Gastroesophageal sphincter (tissue), 3 donors: Measurements from ENCODE around the gene ADD3.

Experiments
- POLR2A ChIP-seq, 2 donors: fragments of 450-650 bp; IDR thresholded peaks; one replicate each; pipeline ENCODE4 v1.6.1; 2017; ENCODE audit warnings: antibody characterized with exemption in 2 of 2, mild to moderate bottlenecking in 2 of 2, moderate library complexity in 1 of 2
- POLR2AphosphoS5 ChIP-seq: sonication (generic); formaldehyde crosslinking; IDR thresholded peaks from one replicate; pipeline ENCODE4 v1.6.1; 2017; ENCODE audit warnings: antibody characterized with exemption
- TF ChIP-seq, protein P1 (sequence below), 4 experiments: fragments of 200-600 bp in 2 of 4; fragments of 450-650 bp in 2 of 4; sonication (generic) in 1 of 4; IDR thresholded peaks; one replicate each; pipeline ENCODE4 v1.5.1; 2017 to 2019; ENCODE audit warnings: antibody characterized with exemption in 4 of 4, mild to moderate bottlenecking in 2 of 4, moderate library complexity in 2 of 4

DNA sequence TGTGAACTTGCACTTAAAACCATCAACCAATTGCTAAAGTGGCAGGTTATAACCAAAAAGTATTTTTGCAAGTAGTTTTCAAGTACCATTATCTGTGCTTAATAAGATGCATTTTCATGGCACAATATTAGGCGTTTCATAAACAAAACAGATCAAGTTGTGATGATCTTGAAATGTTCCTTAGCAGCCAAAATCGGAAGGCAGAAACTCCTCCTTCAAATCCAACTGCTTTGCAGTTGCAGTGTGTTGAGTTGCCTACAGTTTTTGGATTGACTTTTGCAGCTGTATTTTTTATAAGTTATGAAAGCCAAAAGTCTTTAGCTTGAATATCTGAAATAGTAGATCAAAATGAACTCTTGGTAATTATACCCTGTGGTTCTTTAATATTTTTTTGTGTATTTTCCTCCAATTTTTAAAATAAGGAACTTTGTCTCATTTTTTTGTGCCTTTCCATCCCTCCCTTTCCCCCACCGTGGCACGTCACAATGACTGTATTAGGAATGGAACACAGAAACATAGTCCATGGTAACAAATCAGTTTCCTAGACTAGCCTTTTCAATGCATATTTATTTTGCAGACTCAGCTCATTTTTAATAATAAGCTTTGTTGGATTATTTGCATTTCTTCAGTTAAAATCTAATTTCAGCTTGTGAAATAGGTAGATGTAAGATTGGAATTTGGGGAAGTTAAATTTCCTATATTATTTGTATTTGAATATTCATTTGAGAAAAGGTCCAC lies 80.8 kb downstream of the ADD3 start:
- TF ChIP-seq, protein P1, sequence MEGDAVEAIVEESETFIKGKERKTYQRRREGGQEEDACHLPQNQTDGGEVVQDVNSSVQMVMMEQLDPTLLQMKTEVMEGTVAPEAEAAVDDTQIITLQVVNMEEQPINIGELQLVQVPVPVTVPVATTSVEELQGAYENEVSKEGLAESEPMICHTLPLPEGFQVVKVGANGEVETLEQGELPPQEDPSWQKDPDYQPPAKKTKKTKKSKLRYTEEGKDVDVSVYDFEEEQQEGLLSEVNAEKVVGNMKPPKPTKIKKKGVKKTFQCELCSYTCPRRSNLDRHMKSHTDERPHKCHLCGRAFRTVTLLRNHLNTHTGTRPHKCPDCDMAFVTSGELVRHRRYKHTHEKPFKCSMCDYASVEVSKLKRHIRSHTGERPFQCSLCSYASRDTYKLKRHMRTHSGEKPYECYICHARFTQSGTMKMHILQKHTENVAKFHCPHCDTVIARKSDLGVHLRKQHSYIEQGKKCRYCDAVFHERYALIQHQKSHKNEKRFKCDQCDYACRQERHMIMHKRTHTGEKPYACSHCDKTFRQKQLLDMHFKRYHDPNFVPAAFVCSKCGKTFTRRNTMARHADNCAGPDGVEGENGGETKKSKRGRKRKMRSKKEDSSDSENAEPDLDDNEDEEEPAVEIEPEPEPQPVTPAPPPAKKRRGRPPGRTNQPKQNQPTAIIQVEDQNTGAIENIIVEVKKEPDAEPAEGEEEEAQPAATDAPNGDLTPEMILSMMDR (IDR thresholded peaks at IDR 0.05) = no peak
- TF ChIP-seq POLR2A (IDR thresholded peaks at IDR 0.05) = no peak
- TF ChIP-seq POLR2AphosphoS5 = no peak
